Lower leg skin (tissue), 4 donors: ENCODE measurements around the gene CLDN10. TPM values are rescaled to one million over a fixed set of nuclear protein-coding genes. Genes with fewer than 3 reads are reported as not detected.

Experiments
- DNase-seq, 2 donors: peaks; one replicate each; pipeline ENCODE4 v3.0.0-alpha.2; 2019; ENCODE audit warnings: low spot score in 2 of 2
- H3K4me3 ChIP-seq: fragments of 200-600 bp; sonication (generic); 2 replicates; pipeline ENCODE4 v1.5.1; 2017; ENCODE audit warnings: mild to moderate bottlenecking, low read depth; ENCODE audit not compliant: poor library complexity, severe bottlenecking
- CTCF ChIP-seq, 3 donors: fragments of 450-650 bp; IDR thresholded peaks; one replicate each; pipeline ENCODE4 v1.5.1; 2016; ENCODE audit warnings: antibody characterized with exemption in 3 of 3, mild to moderate bottlenecking in 3 of 3, moderate library complexity in 2 of 3
- POLR2A ChIP-seq, 2 donors: fragments of 450-650 bp; IDR thresholded peaks; one replicate each; pipeline ENCODE4 v1.6.1; 2016 to 2017; ENCODE audit warnings: antibody characterized with exemption in 2 of 2, mild to moderate bottlenecking in 1 of 2, moderate library complexity in 1 of 2
- WGBS, 2 donors: methylation state at CpG; one replicate each; pipeline ENCODE4 v1.1.5; 2018; 5-methylcytosine and 5-hydroxymethylcytosine counted together
- intact Hi-C: fragments of 100-400 bp; cut with DNase I; formaldehyde crosslinking; loops from one replicate; pipeline ENCODE4 v1.15.0; 2023; ENCODE audit warnings: low total_unique reads
- total RNA-seq, 4 donors: library from RNA; depleted of rRNA; stranded (reverse); fragments of >200 nt; gene quantifications; one replicate each; pipeline ENCODE4 v1.1.0, GENCODE V29; 2016

Gene CLDN10
- total RNA-seq, 4 donors from 2014 or later: 7.6 to 33.3 (median 19.9) TPM

GRCh38 chr13:95579303-95579702, 26.8 kb downstream of the CLDN10 start:
- no peak overlapping the region for H3K4me3 ChIP-seq
- intact Hi-C loops: no loop called here
- TF ChIP-seq POLR2A (IDR thresholded peaks at IDR 0.05) (no peak), CTCF (IDR thresholded peaks at IDR 0.05) (no peak)
- 83 to 85% methylated on average over 3 of the region's 3 CpGs for WGBS, 2 donors
- DNase-seq: no peak

- 61 to 69% methylated on average over 4 of the region's 4 CpGs for WGBS, 2 donors
- DNase-seq: no peak
- TF ChIP-seq CTCF (IDR thresholded peaks at IDR 0.05) (no peak), POLR2A (IDR thresholded peaks at IDR 0.05) (no peak)
- no peak overlapping the region for H3K4me3 ChIP-seq
- intact Hi-C loops: no loop called here
Observed at GRCh38 chr13:95585867-95586266, 33.3 kb downstream of the CLDN10 start.

DNA sequence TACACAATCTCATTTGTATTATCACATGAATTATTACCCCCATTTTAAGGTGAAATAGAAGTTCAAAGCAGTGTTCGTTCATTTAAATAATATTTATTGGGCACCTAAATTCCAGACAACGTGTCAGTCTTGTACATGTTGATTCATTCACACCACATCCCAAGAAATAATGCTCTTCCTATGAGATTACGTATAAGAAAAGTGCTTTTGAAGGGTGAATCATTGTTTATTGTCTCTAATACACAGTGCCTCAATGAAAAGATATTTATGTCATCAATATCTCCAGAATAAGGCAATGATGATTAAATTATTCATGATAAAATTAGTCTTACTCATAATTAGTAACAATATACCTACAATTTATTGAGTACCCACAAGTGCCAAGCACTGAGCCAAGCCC, 35.6 kb downstream of the CLDN10 start:
- intact Hi-C loops: no loop called here
- 74 to 87% methylated on average over 3 of the region's 3 CpGs for WGBS, 2 donors
- H3K4me3 ChIP-seq: no peak overlapping the region
- TF ChIP-seq POLR2A (IDR thresholded peaks at IDR 0.05): no peak
- no peak for TF ChIP-seq CTCF (IDR thresholded peaks at IDR 0.05)
- DNase-seq: no peak

DNA sequence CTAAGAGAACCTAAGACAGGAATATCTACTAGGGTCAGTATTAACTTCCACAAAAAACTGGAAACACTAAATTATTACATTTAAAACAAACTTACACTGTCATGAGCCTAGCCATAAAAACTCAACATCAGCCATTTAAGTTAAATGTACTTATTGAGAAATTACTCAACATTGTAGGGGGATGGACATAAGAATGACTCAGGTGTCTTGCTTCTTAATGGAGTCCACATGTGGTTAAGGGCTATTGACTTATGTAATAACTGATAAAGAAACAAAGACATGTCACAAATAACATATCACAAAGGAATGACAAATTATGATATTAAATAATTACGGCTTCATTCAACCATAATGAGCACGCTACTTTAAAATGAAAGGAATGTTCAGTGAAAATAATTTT, 36.2 kb downstream of the CLDN10 start:
- WGBS, 2 donors: 95 to 97% methylated on average over 2 of the region's 2 CpGs
- TF ChIP-seq POLR2A (IDR thresholded peaks at IDR 0.05): no peak
- TF ChIP-seq CTCF (IDR thresholded peaks at IDR 0.05): no peak
- no peak for DNase-seq
- H3K4me3 ChIP-seq: no peak overlapping the region
- intact Hi-C loops: no loop called here

DNA sequence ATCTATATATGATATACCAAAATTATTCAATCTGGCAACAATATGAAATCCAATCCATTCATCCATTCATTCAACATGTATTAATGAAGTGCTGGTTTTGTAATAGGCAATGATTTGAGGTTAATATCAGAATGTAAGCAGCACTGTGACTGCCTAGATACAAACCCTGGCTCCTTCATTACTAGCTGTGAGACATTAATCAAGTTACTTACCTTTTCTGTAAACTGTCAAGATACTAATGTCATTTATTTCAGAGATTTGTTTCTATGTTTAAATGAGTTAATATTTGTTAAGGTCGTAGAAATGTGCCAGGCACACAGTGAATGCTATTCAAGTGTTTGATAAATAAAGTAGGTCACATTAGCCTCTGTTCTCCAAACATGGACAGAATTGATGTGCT, 40.9 kb downstream of the CLDN10 start:
- DNase-seq: no peak
- H3K4me3 ChIP-seq: no peak overlapping the region
- intact Hi-C loops: no loop called here
- 63 to 75% methylated on average over 1 of the region's 1 CpG for WGBS, 2 donors
- no peak for TF ChIP-seq CTCF (IDR thresholded peaks at IDR 0.05)
- no peak for TF ChIP-seq POLR2A (IDR thresholded peaks at IDR 0.05)

DNA sequence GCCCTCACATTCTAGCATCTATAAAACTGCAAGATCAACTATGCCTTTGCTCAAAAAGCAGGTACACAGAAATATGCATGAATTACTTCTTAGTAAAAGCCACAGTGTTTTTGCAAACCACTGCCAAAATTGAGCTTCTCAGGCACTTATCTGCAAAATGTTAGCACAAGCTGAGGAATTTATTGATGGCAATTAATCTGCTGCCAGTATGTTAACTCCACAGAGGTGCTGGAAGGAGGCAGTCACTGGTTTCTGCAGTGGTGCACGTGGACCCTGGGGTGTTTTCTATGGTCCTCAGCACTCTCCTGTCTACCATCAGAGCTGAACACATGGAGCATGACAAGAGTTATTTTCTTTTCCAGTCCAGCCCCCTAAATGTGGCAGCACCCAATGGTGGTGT, 44.2 kb downstream of the CLDN10 start:
- no peak for DNase-seq
- TF ChIP-seq CTCF (IDR thresholded peaks at IDR 0.05) (no peak), POLR2A (IDR thresholded peaks at IDR 0.05) (no peak)
- no peak overlapping the region for H3K4me3 ChIP-seq
- WGBS, 2 donors: 57 to 70% methylated on average over 1 of the region's 1 CpG
- intact Hi-C loops: no loop called here
